Trophoblast cell (in vitro differentiated cells and primary cell): Measurements from ENCODE around the gene NSG2.

ENCODE experiments used
- DNase-seq, 2 donors: peaks; one replicate each; pipeline ENCODE4 v3.0.0-alpha.2; 2016
- H2AFZ ChIP-seq: 2 replicates; pipeline ENCODE4 v1.6.1; 2013; ENCODE audit warnings: low read length, moderate library complexity, mild to moderate bottlenecking; ENCODE audit not compliant: insufficient read depth, poor library complexity
- H2AK5ac ChIP-seq: 2 replicates; pipeline ENCODE4 v1.6.1; 2013; ENCODE audit warnings: mild to moderate bottlenecking, low read length
- H2BK120ac ChIP-seq: 2 replicates; pipeline ENCODE4 v1.6.1; 2013; ENCODE audit warnings: low read length, mild to moderate bottlenecking, moderate library complexity; ENCODE audit not compliant: insufficient read depth, poor library complexity
- H2BK12ac ChIP-seq: 2 replicates; pipeline ENCODE4 v1.6.1; 2013; ENCODE audit warnings: mild to moderate bottlenecking, low read length, moderate library complexity
- H2BK5ac ChIP-seq: 2 replicates; pipeline ENCODE4 v1.6.1; 2013; ENCODE audit warnings: low read length, low read depth, moderate library complexity, mild to moderate bottlenecking; ENCODE audit not compliant: poor library complexity
- H3K14ac ChIP-seq: 2 replicates; pipeline ENCODE4 v1.6.1; 2013; ENCODE audit warnings: mild to moderate bottlenecking, low read length
- H3K18ac ChIP-seq: 2 replicates; pipeline ENCODE4 v1.6.1; 2013; ENCODE audit warnings: mild to moderate bottlenecking, low read length
- H3K23ac ChIP-seq: 2 replicates; pipeline ENCODE4 v1.6.1; 2013; ENCODE audit warnings: low read length
- H3K27ac ChIP-seq: 2 replicates; pipeline ENCODE4 v1.5.1; 2013; ENCODE audit warnings: low read depth, mild to moderate bottlenecking, inconsistent platforms, low read length, moderate library complexity
- H3K27me3 ChIP-seq: 2 replicates; pipeline ENCODE4 v1.6.1; 2013; ENCODE audit warnings: inconsistent platforms, mild to moderate bottlenecking, low read length, moderate library complexity; ENCODE audit not compliant: insufficient read depth
- H3K36me3 ChIP-seq, 2 experiments: 1 replicate in 1 of 2; 2 replicates in 1 of 2; pipeline ENCODE4 v1.6.1; 2013; ENCODE audit warnings: low read length in 2 of 2, mild to moderate bottlenecking in 2 of 2, moderate library complexity in 1 of 2; ENCODE audit not compliant: insufficient read depth in 2 of 2, control insufficient read depth in 1 of 2
- H3K4ac ChIP-seq: 2 replicates; pipeline ENCODE4 v1.6.1; 2013; ENCODE audit warnings: low read depth, mild to moderate bottlenecking, low read length, moderate library complexity
- H3K4me1 ChIP-seq, 2 experiments: 1 replicate in 1 of 2; 2 replicates in 1 of 2; pipeline ENCODE4 v1.6.1; 2013; ENCODE audit warnings: low read length in 2 of 2, mild to moderate bottlenecking in 2 of 2, moderate library complexity in 1 of 2; ENCODE audit not compliant: insufficient read depth in 2 of 2, control insufficient read depth in 1 of 2
- H3K4me2 ChIP-seq: 2 replicates; pipeline ENCODE4 v1.6.1; 2013; ENCODE audit warnings: inconsistent platforms, mild to moderate bottlenecking, low read length, moderate library complexity
- H3K4me3 ChIP-seq: 2 replicates; pipeline ENCODE4 v1.5.1; 2013; ENCODE audit warnings: mild to moderate bottlenecking, low read depth, low read length, inconsistent platforms
- H3K79me1 ChIP-seq: one replicate; pipeline ENCODE4 v1.6.1; 2013; ENCODE audit warnings: low read length
- H3K79me2 ChIP-seq: 2 replicates; pipeline ENCODE4 v1.6.1; 2013; ENCODE audit warnings: low read length, mild to moderate bottlenecking; ENCODE audit not compliant: control insufficient read depth, insufficient read depth, poor library complexity
- H3K9ac ChIP-seq: 2 replicates; pipeline ENCODE4 v1.6.1; 2013; ENCODE audit warnings: mild to moderate bottlenecking, low read length
- H3K9me3 ChIP-seq: 2 replicates; pipeline ENCODE4 v1.6.1; 2013; ENCODE audit warnings: low read depth, mild to moderate bottlenecking, control low read depth, inconsistent platforms, low read length; ENCODE audit not compliant: insufficient read depth
- H4K12ac ChIP-seq: 2 replicates; pipeline ENCODE4 v1.6.1; 2013; ENCODE audit warnings: low read depth, mild to moderate bottlenecking, low read length, moderate library complexity
- H4K8ac ChIP-seq: 2 replicates; pipeline ENCODE4 v1.6.1; 2013; ENCODE audit warnings: low read depth, mild to moderate bottlenecking, low read length, moderate library complexity
- H4K91ac ChIP-seq: one replicate; pipeline ENCODE4 v1.6.1; 2013; ENCODE audit warnings: low read depth, mild to moderate bottlenecking, low read length, moderate library complexity
- WGBS: extraction: QIAGEN DNeasy Blood & Tissue Kit; methylation state at CpG from one replicate; pipeline ENCODE4 v1.1.7; 2013; ENCODE audit warnings: missing lambda C conversion rate; ENCODE audit not compliant: insufficient read length, insufficient coverage; ENCODE audit errors: extremely low coverage; 5-methylcytosine and 5-hydroxymethylcytosine counted together

Gene NSG2

DNA sequence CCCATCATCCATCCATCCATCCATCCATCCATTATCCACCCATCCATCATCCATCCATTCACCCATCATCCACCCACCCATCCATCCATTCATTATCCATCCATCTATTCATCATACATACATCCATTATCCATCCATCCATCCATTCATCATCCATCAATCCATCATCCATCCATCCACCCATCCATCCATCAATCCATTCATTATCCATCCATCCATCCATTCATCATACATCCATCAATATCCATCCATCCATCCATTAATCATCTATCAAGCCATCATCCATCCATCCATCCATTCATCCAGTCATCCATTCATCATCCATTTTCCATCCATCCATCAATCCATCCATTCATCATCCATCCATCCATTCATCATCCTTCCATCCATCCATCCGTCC lies 89.0 kb downstream of the NSG2 start:
- Histone ChIP-seq H3K79me2 (no peaks in the 10 kb centered on the region), H3K4me3 (no peak overlapping the region), H3K27ac (no peak overlapping the region), H3K18ac (no peak overlapping the region), H2BK120ac (no peak overlapping the region), H3K4me2 (no peak overlapping the region), H3K14ac (no peak overlapping the region), H3K9ac (no peak overlapping the region), H2AK5ac (no peak overlapping the region), H2AFZ (no peak overlapping the region), H3K27me3 (no peaks in the 10 kb centered on the region), H2BK5ac (no peak overlapping the region), H4K8ac (no peak overlapping the region), H2BK12ac (no peak overlapping the region), H4K91ac (no peak overlapping the region), H3K4ac (no peak overlapping the region), H4K12ac (no peak overlapping the region), H3K4me1 (no peaks in the 10 kb centered on the region), H3K36me3 (no peaks in the 10 kb centered on the region), H3K23ac (no peak overlapping the region), H3K79me1 (no peaks in the 10 kb centered on the region), H3K9me3 (peaks cover 2% of the 10 kb centered on the region)
- 100% methylated on average over 1 of the region's 1 CpG for WGBS
- no peak for DNase-seq

- H3K4me3 ChIP-seq: no peak overlapping the region
- H2BK120ac ChIP-seq: no peak overlapping the region
- no peak overlapping the region for H3K27ac ChIP-seq
- no peak overlapping the region for H4K12ac ChIP-seq
- H2BK5ac ChIP-seq: no peak overlapping the region
- no peak overlapping the region for H4K91ac ChIP-seq
- H3K18ac ChIP-seq: no peak overlapping the region
- no peak overlapping the region for H3K23ac ChIP-seq
- H2BK12ac ChIP-seq: no peak overlapping the region
- no peak overlapping the region for H2AK5ac ChIP-seq
- no peak overlapping the region for H3K9ac ChIP-seq
- no peaks in the 10 kb centered on the region for H3K9me3 ChIP-seq
- H3K79me1 ChIP-seq: no peaks in the 10 kb centered on the region
- DNase-seq: no peak
- H4K8ac ChIP-seq: no peak overlapping the region
- no peak overlapping the region for H2AFZ ChIP-seq
- WGBS: no CpG with 5 or more reads among the region's 3 CpGs
- H3K27me3 ChIP-seq: no peaks in the 10 kb centered on the region
- H3K4me1 ChIP-seq: no peaks in the 10 kb centered on the region
- no peaks in the 10 kb centered on the region for H3K36me3 ChIP-seq
- H3K4ac ChIP-seq: no peak overlapping the region
- H3K14ac ChIP-seq: no peak overlapping the region
- no peak overlapping the region for H3K4me2 ChIP-seq
- H3K79me2 ChIP-seq: no peaks in the 10 kb centered on the region
Measured at GRCh38 chr5:174139623-174140022, 94.1 kb downstream of the NSG2 start.

DNA sequence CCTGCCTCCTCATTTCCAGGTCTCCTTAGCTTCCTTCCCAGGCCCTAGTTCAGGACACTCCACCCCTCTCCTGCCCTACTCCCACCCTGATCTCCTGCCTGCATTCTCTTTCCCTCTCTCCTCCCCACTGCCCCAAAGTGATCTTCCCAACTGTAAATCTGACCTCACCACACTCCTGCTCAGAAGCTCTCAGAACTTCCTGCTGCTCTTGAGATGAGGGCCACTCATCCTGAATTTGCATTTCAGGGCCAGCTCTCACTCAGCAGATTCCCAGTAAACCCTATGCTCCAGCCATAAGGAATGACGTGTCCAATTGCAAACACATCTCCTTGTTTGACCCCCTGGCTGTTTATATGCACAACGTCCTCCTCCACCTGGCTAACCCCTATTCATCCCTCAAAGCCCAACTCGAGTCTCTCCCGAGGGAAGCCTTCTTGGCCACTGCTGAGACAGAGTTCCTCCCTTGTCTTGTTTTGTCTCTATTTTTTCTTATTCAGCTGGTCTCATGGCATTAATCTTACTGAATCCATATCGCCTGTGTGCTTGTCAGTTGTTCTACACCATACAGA lies 95.0 kb downstream of the NSG2 start:
- no peak overlapping the region for H3K4ac ChIP-seq
- DNase-seq: no peak
- no peaks in the 10 kb centered on the region for H3K9me3 ChIP-seq
- H3K4me3 ChIP-seq: no peak overlapping the region
- H3K4me1 ChIP-seq: no peaks in the 10 kb centered on the region
- H3K79me2 ChIP-seq: no peaks in the 10 kb centered on the region
- H2BK5ac ChIP-seq: no peak overlapping the region
- no peaks in the 10 kb centered on the region for H3K79me1 ChIP-seq
- H3K36me3 ChIP-seq: no peaks in the 10 kb centered on the region
- H3K23ac ChIP-seq: no peak overlapping the region
- no peak overlapping the region for H2AK5ac ChIP-seq
- no peak overlapping the region for H2BK120ac ChIP-seq
- no peak overlapping the region for H3K4me2 ChIP-seq
- no peak overlapping the region for H4K12ac ChIP-seq
- H4K8ac ChIP-seq: no peak overlapping the region
- no peak overlapping the region for H3K14ac ChIP-seq
- H3K27me3 ChIP-seq: no peaks in the 10 kb centered on the region
- H3K18ac ChIP-seq: no peak overlapping the region
- no peak overlapping the region for H2AFZ ChIP-seq
- no peak overlapping the region for H2BK12ac ChIP-seq
- H4K91ac ChIP-seq: no peak overlapping the region
- H3K27ac ChIP-seq: no peak overlapping the region
- no peak overlapping the region for H3K9ac ChIP-seq
- WGBS: no CpG with 5 or more reads among the region's 5 CpGs

DNA sequence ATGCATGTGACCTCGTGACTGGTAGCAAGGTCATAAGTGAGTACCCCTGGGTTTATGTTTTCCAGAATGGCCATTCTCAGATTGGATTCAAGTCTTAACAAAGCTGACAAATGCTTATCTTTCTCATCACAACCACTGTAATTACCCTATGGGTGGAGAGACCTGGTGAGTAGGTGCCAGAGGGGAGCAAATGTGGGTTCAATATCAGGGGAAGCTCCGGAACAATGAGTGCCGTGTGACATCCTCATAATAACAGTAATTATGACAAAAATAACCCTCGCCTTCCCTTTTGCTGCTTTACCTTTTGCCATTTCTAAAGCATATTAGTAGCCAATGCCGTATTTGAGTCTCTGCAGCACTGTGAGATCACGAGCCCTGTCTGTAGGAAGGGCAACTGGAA lies 95.9 kb downstream of the NSG2 start:
- WGBS: no CpG with 5 or more reads among the region's 6 CpGs

More for the DNA sequence above, 95.9 kb downstream of the NSG2 start:
- Histone ChIP-seq H3K27me3 (no peaks in the 10 kb centered on the region), H2AK5ac (no peak overlapping the region), H4K8ac (no peak overlapping the region), H2BK120ac (no peak overlapping the region), H3K4me2 (no peak overlapping the region), H3K79me1 (no peaks in the 10 kb centered on the region), H3K36me3 (no peaks in the 10 kb centered on the region), H3K9me3 (no peaks in the 10 kb centered on the region), H3K18ac (no peak overlapping the region), H3K14ac (no peak overlapping the region), H2BK12ac (no peak overlapping the region), H3K4ac (no peak overlapping the region), H3K4me1 (no peaks in the 10 kb centered on the region), H2BK5ac (no peak overlapping the region), H2AFZ (no peak overlapping the region), H3K79me2 (no peaks in the 10 kb centered on the region), H3K9ac (no peak overlapping the region), H4K91ac (no peak overlapping the region), H3K4me3 (no peak overlapping the region), H4K12ac (no peak overlapping the region), H3K23ac (no peak overlapping the region), H3K27ac (no peak overlapping the region)
- no peak for DNase-seq
